Hepatocyte (in vitro differentiated cells): ENCODE measurements around the gene DPYD. TPM values are rescaled to one million over a fixed set of nuclear protein-coding genes. Genes with fewer than 3 reads are reported as not detected.

Source experiments
- DNase-seq: peaks from one replicate; pipeline ENCODE4 v3.0.0-alpha.2; 2016; ENCODE audit warnings: low spot score
- H2AFZ ChIP-seq: fragments of 200-600 bp; sonication (generic); 2 replicates; pipeline ENCODE4 v1.6.0; 2016; ENCODE audit warnings: antibody characterized with exemption, mild to moderate bottlenecking
- H3K27ac ChIP-seq: fragments of 200-600 bp; sonication (generic); 2 replicates; pipeline ENCODE4 v1.5.1; 2016; ENCODE audit warnings: mild to moderate bottlenecking
- H3K27me3 ChIP-seq: fragments of 200-600 bp; sonication (generic); 2 replicates; pipeline ENCODE4 v1.6.1; 2016
- H3K36me3 ChIP-seq: fragments of 200-600 bp; sonication (generic); replicated peaks from 2 replicates; pipeline ENCODE4 v1.5.1; 2016; ENCODE audit warnings: low read depth; ENCODE audit not compliant: insufficient read depth
- H3K4me1 ChIP-seq: fragments of 200-600 bp; sonication (generic); 2 replicates; pipeline ENCODE4 v1.5.1; 2016; ENCODE audit warnings: mild to moderate bottlenecking, moderate library complexity; ENCODE audit not compliant: insufficient read depth
- H3K4me2 ChIP-seq: fragments of 200-600 bp; sonication (generic); 2 replicates; pipeline ENCODE4 v1.6.0; 2016
- H3K4me3 ChIP-seq: fragments of 200-600 bp; sonication (generic); 2 replicates; pipeline ENCODE4 v1.5.1; 2016; ENCODE audit warnings: mild to moderate bottlenecking
- H3K79me2 ChIP-seq: fragments of 200-600 bp; sonication (generic); 2 replicates; pipeline ENCODE4 v1.6.0; 2017; ENCODE audit warnings: mild to moderate bottlenecking
- H3K9me2 ChIP-seq: fragments of 200-600 bp; sonication (generic); replicated peaks from 2 replicates; pipeline ENCODE4 v1.6.0; 2017; ENCODE audit warnings: mild to moderate bottlenecking; ENCODE audit not compliant: insufficient read depth
- H3K9me3 ChIP-seq: fragments of 200-600 bp; sonication (generic); 2 replicates; pipeline ENCODE4 v1.5.1; 2016; ENCODE audit warnings: low read depth, mild to moderate bottlenecking
- H4K20me1 ChIP-seq: fragments of 200-600 bp; sonication (generic); 2 replicates; pipeline ENCODE4 v1.6.0; 2016; ENCODE audit warnings: mild to moderate bottlenecking; ENCODE audit not compliant: insufficient read depth, poor library complexity, severe bottlenecking
- EZH2 ChIP-seq: fragments of 200-600 bp; sonication (generic); IDR thresholded peaks from 2 replicates; pipeline ENCODE4 v1.6.1; 2016; ENCODE audit warnings: antibody characterized with exemption, mild to moderate bottlenecking, borderline replicate concordance
- EZH2phosphoT487 ChIP-seq: fragments of 200-600 bp; sonication (generic); IDR thresholded peaks from one replicate; pipeline ENCODE4 v1.6.1; 2018; ENCODE audit warnings: antibody characterized with exemption, mild to moderate bottlenecking, low read depth, moderate library complexity; ENCODE audit not compliant: unreplicated experiment, severe bottlenecking
- WGBS: methylation state at CpG from one replicate; pipeline ENCODE4 v1.1.6; 2016; ENCODE audit warnings: low lambda C conversion rate; ENCODE audit errors: missing lambda C conversion rate; 5-methylcytosine and 5-hydroxymethylcytosine counted together
- polyA plus RNA-seq: library from polyadenylated mRNA; unstranded; fragments of >200 nt; fragmentation: Nextera tagmentation; extraction: Ambion mirVana; gene quantifications from 2 replicates; pipeline ENCODE4 v1.2.1, GENCODE V29; 2016
- total RNA-seq: library from RNA; depleted of rRNA; stranded (reverse); fragments of >200 nt; gene quantifications from 2 replicates; pipeline ENCODE4 v1.2.3, GENCODE V29; 2014
- TF ChIP-seq, protein P1 (sequence below): fragments of 200-600 bp; sonication (generic); IDR thresholded peaks from 2 replicates; pipeline ENCODE4 v1.5.1; 2016; ENCODE audit warnings: antibody characterized with exemption, mild to moderate bottlenecking; ENCODE audit not compliant: poor library complexity

DPYD gene
- total and polyA plus RNA-seq, 2 experiments from 2014 or later, result 7.5 to 21.8 TPM

DNA sequence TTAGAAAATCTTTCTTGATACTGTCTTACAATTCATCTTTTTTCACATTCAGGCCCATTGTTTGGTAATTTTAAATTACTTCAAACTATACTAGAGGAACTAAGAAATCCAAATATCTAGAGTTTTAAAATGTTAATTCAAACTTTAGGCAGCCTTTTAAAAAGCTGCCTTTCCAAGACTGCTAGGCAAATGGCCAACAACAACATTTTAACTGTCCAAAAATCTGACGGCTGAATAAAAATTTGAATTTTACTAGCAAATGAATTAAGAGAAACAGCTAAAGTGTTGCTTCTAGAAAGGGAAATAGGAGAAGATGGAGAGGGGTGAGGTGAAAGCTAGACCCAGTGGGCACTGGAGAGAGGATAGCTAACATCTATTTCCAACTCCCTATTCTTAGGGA, 17.2 kb downstream of the DPYD start:
- no peak for DNase-seq
- H3K4me2 ChIP-seq, result no peak overlapping the region

DNA sequence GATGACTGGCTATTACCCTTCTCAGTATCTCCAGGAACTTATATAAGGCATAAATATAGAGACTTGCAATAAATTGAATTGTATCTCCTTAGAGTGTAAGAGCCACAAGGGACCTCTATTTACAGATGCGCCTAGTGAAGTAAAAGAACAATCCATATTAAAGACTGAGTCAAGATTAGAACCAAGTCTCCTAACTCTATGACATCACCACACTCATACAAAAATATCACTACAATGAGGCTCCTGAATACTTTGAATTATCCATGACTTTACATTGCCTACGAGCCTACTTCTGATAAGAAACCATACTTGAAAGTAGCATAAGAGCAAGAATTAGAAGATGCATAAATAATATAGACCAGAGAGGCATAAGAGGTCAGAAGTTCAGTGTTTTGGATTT, 18.8 kb downstream of the DPYD start:
- Histone ChIP-seq H3K9me2 (no peaks in the 10 kb centered on the region), H3K4me2 (no peak overlapping the region), H3K9me3 (no peaks in the 10 kb centered on the region), H3K4me3 (no peak overlapping the region), H3K79me2 (no peaks in the 10 kb centered on the region), H3K4me1 (no peaks in the 10 kb centered on the region), H3K27me3 (no peaks in the 10 kb centered on the region), H3K27ac (no peak overlapping the region), H3K36me3 (no peaks in the 10 kb centered on the region), H4K20me1 (no peaks in the 10 kb centered on the region), H2AFZ (no peak overlapping the region)
- 80% methylated on average over 2 of the region's 2 CpGs for WGBS
- no peak for DNase-seq
- TF ChIP-seq EZH2 (no peak), EZH2phosphoT487 (no peak)
- TF ChIP-seq, protein P1, sequence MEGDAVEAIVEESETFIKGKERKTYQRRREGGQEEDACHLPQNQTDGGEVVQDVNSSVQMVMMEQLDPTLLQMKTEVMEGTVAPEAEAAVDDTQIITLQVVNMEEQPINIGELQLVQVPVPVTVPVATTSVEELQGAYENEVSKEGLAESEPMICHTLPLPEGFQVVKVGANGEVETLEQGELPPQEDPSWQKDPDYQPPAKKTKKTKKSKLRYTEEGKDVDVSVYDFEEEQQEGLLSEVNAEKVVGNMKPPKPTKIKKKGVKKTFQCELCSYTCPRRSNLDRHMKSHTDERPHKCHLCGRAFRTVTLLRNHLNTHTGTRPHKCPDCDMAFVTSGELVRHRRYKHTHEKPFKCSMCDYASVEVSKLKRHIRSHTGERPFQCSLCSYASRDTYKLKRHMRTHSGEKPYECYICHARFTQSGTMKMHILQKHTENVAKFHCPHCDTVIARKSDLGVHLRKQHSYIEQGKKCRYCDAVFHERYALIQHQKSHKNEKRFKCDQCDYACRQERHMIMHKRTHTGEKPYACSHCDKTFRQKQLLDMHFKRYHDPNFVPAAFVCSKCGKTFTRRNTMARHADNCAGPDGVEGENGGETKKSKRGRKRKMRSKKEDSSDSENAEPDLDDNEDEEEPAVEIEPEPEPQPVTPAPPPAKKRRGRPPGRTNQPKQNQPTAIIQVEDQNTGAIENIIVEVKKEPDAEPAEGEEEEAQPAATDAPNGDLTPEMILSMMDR, result no peak

More for the DNA sequence above, 17.2 kb downstream of the DPYD start:
- Histone ChIP-seq H4K20me1 (no peaks in the 10 kb centered on the region), H3K79me2 (no peaks in the 10 kb centered on the region), H3K27me3 (no peaks in the 10 kb centered on the region), H3K27ac (no peak overlapping the region), H3K4me3 (no peak overlapping the region), H2AFZ (no peak overlapping the region), H3K9me3 (no peaks in the 10 kb centered on the region), H3K36me3 (no peaks in the 10 kb centered on the region), H3K4me1 (no peaks in the 10 kb centered on the region), H3K9me2 (no peaks in the 10 kb centered on the region)
- TF ChIP-seq EZH2phosphoT487 (no peak), EZH2 (no peak)
- TF ChIP-seq, protein P1, result no peak
- 75% methylated on average over 1 of the region's 1 CpG for WGBS

DNA sequence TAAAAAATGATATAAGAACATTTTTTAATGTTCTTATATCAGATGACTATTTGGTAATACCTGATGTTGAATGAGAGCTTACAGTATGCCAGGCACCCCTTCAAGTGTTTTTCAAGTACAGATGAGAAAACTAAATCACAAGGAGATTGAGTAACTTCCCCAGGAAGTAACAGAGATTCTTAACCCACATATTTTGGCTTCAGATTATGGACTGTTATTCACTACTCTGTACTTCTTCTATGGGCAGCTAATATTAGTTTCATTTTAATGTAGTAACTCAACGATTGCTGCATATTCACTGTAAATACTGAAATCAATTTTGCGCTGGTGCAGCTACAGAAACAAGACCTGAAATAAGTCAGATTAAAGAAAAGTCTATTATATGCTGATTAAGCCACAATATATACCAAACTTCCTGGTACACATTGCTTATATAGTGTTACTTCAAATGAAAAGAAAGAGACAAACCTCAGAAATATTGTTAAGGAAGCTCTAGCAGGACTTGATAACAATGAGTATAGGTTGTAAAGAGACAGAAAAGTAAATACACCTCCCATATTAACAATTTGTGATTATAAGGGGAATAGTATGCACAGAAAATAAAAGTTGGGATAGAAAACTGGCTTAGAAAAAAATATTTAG, 19.7 kb downstream of the DPYD start:
- Histone ChIP-seq H3K27ac (no peak overlapping the region), H3K4me2 (no peak overlapping the region)

More for the DNA sequence above, 19.7 kb downstream of the DPYD start:
- TF ChIP-seq EZH2phosphoT487 (no peak), EZH2 (no peak)
- TF ChIP-seq, protein P1, result no peak
- H4K20me1 ChIP-seq, result no peaks in the 10 kb centered on the region
- no peaks in the 10 kb centered on the region for H3K9me2 ChIP-seq
- no peaks in the 10 kb centered on the region for H3K9me3 ChIP-seq
- H3K36me3 ChIP-seq, result no peaks in the 10 kb centered on the region
- WGBS, result 90% methylated on average over 2 of the region's 2 CpGs
- H3K79me2 ChIP-seq, result no peaks in the 10 kb centered on the region
- H2AFZ ChIP-seq, result no peak overlapping the region
- no peaks in the 10 kb centered on the region for H3K27me3 ChIP-seq
- no peak for DNase-seq
- no peak overlapping the region for H3K4me3 ChIP-seq
- H3K4me1 ChIP-seq, result no peaks in the 10 kb centered on the region
